MG63 (cell line): Measurements from ENCODE around the gene CCNG2. TPM values are rescaled to one million over a fixed set of nuclear protein-coding genes. Genes with fewer than 3 reads are reported as not detected.

Source experiments
- DNase-seq: peaks from one replicate; pipeline ENCODE4 v3.0.0-alpha.2; 2020
- H3K27me3 ChIP-seq: fragments of 250-450 bp; sonication (Bioruptor Pico); 2 replicates; pipeline ENCODE4 v1.5.1; 2020; ENCODE audit warnings: mild to moderate bottlenecking, moderate library complexity
- H3K36me3 ChIP-seq: fragments of 250-450 bp; sonication (Bioruptor Pico); 2 replicates; pipeline ENCODE4 v1.5.1; 2020; ENCODE audit warnings: mild to moderate bottlenecking, moderate library complexity
- H3K4me3 ChIP-seq: fragments of 250-450 bp; sonication (Bioruptor Pico); 2 replicates; pipeline ENCODE4 v1.5.1; 2020; ENCODE audit warnings: mild to moderate bottlenecking, moderate library complexity
- H3K9me3 ChIP-seq: fragments of 250-450 bp; sonication (Bioruptor Pico); 2 replicates; pipeline ENCODE4 v1.5.1; 2020; ENCODE audit warnings: mild to moderate bottlenecking, moderate library complexity
- total RNA-seq: library from RNA; depleted of rRNA; stranded (reverse); fragments of >200 nt; shearing (Covaris generic); gene quantifications from 2 replicates; pipeline ENCODE4 v1.2.3, GENCODE V29; 2014; ENCODE audit warnings: low replicate concordance

Gene CCNG2
- total RNA-seq, 1 experiment from 2014 or later: 10.1 TPM

DNA sequence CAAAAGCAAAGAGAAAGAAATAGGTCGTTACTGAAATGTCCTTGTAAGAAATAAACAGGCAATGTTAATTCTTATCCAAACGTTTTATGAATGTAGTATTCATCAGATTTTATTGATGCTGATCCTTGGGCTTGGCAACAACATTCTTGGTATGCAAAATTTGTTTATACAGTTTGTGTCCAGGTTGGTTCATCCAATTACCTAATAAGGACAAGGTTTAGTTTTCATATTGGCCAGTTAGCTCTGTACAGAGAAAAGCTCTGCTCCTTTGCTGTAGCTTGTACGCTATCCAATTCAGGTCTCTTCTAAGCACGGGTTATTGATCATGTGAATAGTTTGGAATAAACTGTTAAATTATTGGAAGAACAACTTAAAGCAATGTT lies 14.4 kb upstream of the CCNG2 start:
- no peak for DNase-seq
- no peaks in the 10 kb centered on the region for H3K9me3 ChIP-seq
- no peaks in the 10 kb centered on the region for H3K36me3 ChIP-seq
- H3K4me3 ChIP-seq: no peak overlapping the region
- H3K27me3 ChIP-seq: no peaks in the 10 kb centered on the region

DNA sequence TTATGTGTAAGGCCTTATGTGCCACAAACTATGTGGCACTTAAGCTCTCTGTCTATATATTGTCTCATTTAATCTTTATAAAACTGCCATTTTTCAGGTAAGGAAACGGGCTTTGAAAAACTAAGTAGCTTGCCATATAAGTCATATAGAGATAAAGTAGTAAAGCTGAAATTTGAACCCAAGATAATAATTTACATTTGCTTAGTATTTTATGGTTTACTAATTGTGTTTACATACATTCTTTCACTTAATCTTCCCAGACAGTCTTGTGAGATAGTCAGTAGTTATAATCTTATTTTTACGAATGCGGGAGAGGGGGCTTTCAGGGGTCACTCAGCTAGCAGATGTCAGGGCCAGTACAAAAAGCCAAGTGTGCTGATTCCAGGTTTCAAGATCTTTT lies 13.9 kb upstream of the CCNG2 start:
- DNase-seq: no peak
- Histone ChIP-seq H3K9me3 (no peaks in the 10 kb centered on the region), H3K36me3 (no peaks in the 10 kb centered on the region), H3K4me3 (no peak overlapping the region), H3K27me3 (no peaks in the 10 kb centered on the region)

DNA sequence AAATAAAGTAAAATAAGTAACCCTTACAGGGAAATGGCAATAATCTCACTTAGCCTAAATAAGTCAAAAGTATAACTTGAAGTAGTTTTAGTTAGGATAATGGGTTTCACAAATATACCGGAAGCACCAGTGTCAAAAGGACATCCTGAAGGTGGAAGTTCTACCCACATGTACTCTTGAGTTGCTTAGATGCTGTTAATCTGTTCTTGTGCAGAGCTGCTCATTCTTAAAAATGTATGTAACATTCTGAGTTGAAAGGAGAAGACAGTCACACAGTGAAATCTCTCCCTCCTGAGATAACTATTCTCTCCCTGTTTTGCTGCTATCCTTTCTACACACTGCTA lies 11.2 kb upstream of the CCNG2 start:
- no peaks in the 10 kb centered on the region for H3K27me3 ChIP-seq
- no peak for DNase-seq
- no peaks in the 10 kb centered on the region for H3K9me3 ChIP-seq
- no peak overlapping the region for H3K4me3 ChIP-seq
- no peaks in the 10 kb centered on the region for H3K36me3 ChIP-seq

GRCh38 chr4:77146186-77147078 lies 10.6 kb upstream of the CCNG2 start:
- H3K36me3 ChIP-seq: no peaks in the 10 kb centered on the region
- no peaks in the 10 kb centered on the region for H3K9me3 ChIP-seq
- H3K27me3 ChIP-seq: no peaks in the 10 kb centered on the region
- H3K4me3 ChIP-seq: no peak overlapping the region
- no peak for DNase-seq

GRCh38 chr4:77147079-77147782 lies 9.8 kb upstream of the CCNG2 start:
- no peak overlapping the region for H3K4me3 ChIP-seq
- DNase-seq: no peak
- H3K9me3 ChIP-seq: no peaks in the 10 kb centered on the region
- H3K36me3 ChIP-seq: no peaks in the 10 kb centered on the region
- H3K27me3 ChIP-seq: no peaks in the 10 kb centered on the region

DNA sequence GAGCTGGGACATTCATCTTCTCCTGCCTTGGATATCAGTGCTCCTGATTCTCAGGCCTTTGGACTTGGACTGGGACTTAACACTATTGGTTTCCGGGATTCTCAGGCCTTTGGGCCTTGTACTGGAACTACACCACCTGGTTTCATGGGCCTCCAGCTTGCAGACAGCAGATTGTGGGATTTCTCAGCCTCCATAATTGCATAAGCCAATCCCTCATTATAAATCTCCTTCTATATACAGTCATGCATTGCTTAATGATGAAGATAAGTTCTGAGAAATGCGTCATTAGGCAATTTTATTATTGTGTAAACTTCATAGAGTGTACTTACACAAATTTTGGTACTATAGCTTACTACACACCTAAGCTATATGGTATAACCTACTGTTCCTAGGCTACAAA lies 8.9 kb upstream of the CCNG2 start:
- DNase-seq: no peak
- Histone ChIP-seq H3K4me3 (no peak overlapping the region), H3K9me3 (no peaks in the 10 kb centered on the region), H3K36me3 (no peaks in the 10 kb centered on the region), H3K27me3 (no peaks in the 10 kb centered on the region)

DNA sequence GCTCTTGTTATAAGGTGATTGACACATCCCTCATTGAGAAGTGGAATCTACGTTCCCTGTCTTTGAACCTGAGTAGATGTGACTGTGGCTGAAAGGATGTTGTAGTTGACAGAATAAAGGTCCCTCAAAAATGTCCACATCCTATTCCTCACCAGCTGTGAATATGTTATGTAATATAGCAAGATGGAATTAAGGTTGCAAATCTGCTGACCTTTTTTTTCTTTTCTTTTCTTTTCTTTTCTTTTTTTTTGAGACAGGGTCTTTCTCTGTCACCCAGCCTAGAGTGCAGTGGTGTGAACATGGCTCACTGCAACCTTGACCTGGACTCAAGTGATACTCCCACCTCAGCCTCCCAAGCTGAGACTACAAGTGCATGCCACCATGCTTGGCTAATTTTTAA lies 7.2 kb upstream of the CCNG2 start:
- DNase-seq: no peak
- H3K36me3 ChIP-seq: no peaks in the 10 kb centered on the region
- H3K4me3 ChIP-seq: no peak overlapping the region
- H3K9me3 ChIP-seq: no peaks in the 10 kb centered on the region
- H3K27me3 ChIP-seq: no peaks in the 10 kb centered on the region

- Histone ChIP-seq H3K4me3 (no peak overlapping the region), H3K27me3 (no peaks in the 10 kb centered on the region), H3K36me3 (no peaks in the 10 kb centered on the region), H3K9me3 (no peaks in the 10 kb centered on the region)
- no peak for DNase-seq
Observed at GRCh38 chr4:77151241-77151640, 5.8 kb upstream of the CCNG2 start.

DNA sequence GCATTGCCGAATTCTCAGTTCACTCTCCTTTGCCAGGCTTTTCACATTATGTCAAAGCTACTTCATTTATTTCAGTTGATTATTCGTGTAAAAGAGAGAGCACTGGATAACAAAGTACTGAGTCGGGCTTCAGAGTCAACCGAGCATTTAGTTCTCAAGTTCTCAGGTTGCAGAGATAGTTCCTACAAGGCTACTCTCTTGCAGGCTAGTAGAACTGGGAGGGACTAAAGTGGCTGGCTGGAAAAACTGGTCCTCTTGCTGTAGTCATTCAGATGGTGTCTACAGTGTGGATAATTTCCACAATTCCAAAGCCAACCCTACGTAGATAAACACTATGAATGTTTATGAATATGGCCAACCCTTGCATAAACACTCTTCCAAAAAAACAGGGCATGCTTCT lies 4.6 kb upstream of the CCNG2 start:
- DNase-seq: no peak
- Histone ChIP-seq H3K27me3 (no peaks in the 10 kb centered on the region), H3K4me3 (no peak overlapping the region), H3K36me3 (no peaks in the 10 kb centered on the region), H3K9me3 (no peaks in the 10 kb centered on the region)

DNA sequence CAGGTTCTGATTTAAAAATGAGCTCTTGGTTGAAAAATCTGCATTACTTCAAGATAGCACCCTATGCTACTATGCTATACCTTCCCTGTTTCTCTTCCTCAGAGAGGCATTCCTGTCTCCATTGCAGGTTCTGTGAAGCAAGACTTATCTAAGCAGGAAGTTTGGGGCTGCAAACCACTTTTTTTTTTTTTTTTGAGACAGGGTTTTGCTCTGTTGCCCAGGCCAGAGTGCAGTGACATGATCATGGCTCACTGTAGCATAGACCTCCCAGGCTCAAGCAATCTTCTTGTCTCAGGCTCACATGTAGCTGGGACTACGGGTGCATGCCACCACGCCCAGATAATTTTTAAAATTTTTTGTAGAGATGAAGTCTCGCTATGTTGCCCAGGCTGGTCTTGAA lies 4.0 kb upstream of the CCNG2 start:
- Histone ChIP-seq H3K27me3 (no peaks in the 10 kb centered on the region), H3K9me3 (no peaks in the 10 kb centered on the region), H3K4me3 (no peak overlapping the region), H3K36me3 (no peaks in the 10 kb centered on the region)
- no peak for DNase-seq

DNA sequence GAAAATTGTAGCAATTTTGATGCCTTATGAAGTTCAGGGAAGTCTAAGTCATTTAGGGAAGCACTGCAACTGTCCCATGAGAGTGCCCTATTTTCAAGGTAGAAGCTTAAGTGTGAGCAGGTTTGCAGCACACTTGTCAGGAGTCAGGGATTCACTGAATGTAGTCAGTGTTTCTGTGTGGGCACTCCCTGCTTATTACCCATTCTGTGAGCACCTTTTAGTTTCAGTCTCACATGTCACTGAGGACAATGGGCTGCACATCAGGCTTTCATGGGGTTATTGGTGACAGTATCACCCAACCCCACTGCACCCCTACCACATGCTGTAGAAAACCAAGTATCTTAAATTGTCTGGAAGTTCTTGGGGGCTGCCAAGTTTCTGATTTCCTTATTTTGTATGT lies 2.9 kb upstream of the CCNG2 start:
- Histone ChIP-seq H3K9me3 (no peaks in the 10 kb centered on the region), H3K4me3 (no peak overlapping the region), H3K27me3 (no peaks in the 10 kb centered on the region), H3K36me3 (no peaks in the 10 kb centered on the region)
- no peak for DNase-seq

GRCh38 chr4:77154761-77155499 lies 2.1 kb upstream of the CCNG2 start:
- Histone ChIP-seq H3K36me3 (no peaks in the 10 kb centered on the region), H3K27me3 (no peaks in the 10 kb centered on the region), H3K9me3 (no peaks in the 10 kb centered on the region), H3K4me3 (no peak overlapping the region)
- no peak for DNase-seq

- no peak for DNase-seq
- Histone ChIP-seq H3K9me3 (no peaks in the 10 kb centered on the region), H3K27me3 (no peaks in the 10 kb centered on the region), H3K36me3 (no peaks in the 10 kb centered on the region), H3K4me3 (peak overlapping the region; percentile 89)
Observed at GRCh38 chr4:77155631-77156452, 1.2 kb upstream of the CCNG2 start.

DNA sequence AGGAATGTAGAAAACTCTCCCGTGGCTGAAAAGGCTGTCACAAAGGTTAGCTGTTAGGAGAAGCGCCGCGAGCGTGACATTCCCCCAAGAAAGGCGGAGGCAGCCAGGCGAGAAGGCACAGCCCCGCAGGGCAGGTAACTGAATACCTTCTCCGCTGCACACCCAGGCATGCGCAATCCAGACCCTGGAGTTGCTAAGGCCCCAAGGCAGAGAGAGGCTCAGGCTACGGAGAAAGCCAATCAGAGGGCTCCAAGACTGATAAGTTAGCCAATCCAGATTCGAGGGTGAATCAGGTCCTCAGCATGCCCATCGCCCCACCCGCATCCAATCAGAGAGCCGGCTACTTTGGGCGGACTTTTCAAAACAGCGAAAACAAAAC lies 485 bp upstream of the CCNG2 start:
- no peaks in the 10 kb centered on the region for H3K9me3 ChIP-seq
- peak overlapping the region; percentile 89 for H3K4me3 ChIP-seq
- no peaks in the 10 kb centered on the region for H3K27me3 ChIP-seq
- no peaks in the 10 kb centered on the region for H3K36me3 ChIP-seq
- peak; percentile 92 for DNase-seq

GRCh38 chr4:77157859-77158486 lies 966 bp downstream of the CCNG2 start:
- peak; percentile 74 for DNase-seq
- Histone ChIP-seq H3K4me3 (peak overlapping the region; percentile 89), H3K9me3 (no peaks in the 10 kb centered on the region), H3K36me3 (peaks cover 4% of the 10 kb centered on the region; the same call in 1 of the 2 replicates), H3K27me3 (no peaks in the 10 kb centered on the region)

GRCh38 chr4:77158487-77158861 lies 1.5 kb downstream of the CCNG2 start:
- no peaks in the 10 kb centered on the region for H3K9me3 ChIP-seq
- H3K27me3 ChIP-seq: no peaks in the 10 kb centered on the region
- no peak for DNase-seq
- peaks cover 4% of the 10 kb centered on the region; the same call in 1 of the 2 replicates for H3K36me3 ChIP-seq
- peak overlapping the region; percentile 89 for H3K4me3 ChIP-seq
